HG03039 (cell line): ENCODE results near the gene TMEM273.
A peak's percentile ranks its signal among the peaks of the same experiment; 100 is the strongest.
"Not testable (repeated sequence)": the region's sequence is repeated elsewhere in the genome, so short reads cannot be mapped to it uniquely, and the experiment has no call there.

Source experiments
- ATAC-seq: cut with Tn5 transposase; IDR thresholded peaks from one replicate; pipeline ENCODE4 v1.9.1; 2021; ENCODE audit warnings: mild to moderate bottlenecking, moderate library complexity; ENCODE audit not compliant: unreplicated experiment

TMEM273 gene

GRCh38 chr10:49207113-49207512, 18.9 kb upstream of the TMEM273 start:
- ATAC-seq, result peak; percentile 55

DNA sequence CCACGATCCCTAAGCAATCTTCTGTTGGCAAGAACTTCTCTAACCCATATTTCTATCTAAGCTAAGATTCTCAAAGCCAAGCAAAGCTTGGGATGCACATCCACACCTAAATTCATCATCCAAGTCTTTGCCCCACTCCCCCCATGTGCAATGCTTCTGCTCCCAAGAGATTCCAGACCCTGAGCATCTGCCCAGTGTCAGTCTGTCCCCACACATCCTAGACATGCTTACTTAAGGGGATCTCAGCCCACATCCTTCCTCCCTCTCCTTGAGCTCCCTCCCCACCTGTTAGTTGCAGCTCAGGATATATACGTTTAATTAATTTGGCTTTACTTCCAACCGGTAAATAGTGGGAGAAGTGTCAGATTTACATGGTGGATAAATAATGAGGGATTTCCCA, 17.0 kb upstream of the TMEM273 start:
- no peak for ATAC-seq

- no peak for ATAC-seq
Measured at GRCh38 chr10:49204119-49204518, 15.9 kb upstream of the TMEM273 start.

DNA sequence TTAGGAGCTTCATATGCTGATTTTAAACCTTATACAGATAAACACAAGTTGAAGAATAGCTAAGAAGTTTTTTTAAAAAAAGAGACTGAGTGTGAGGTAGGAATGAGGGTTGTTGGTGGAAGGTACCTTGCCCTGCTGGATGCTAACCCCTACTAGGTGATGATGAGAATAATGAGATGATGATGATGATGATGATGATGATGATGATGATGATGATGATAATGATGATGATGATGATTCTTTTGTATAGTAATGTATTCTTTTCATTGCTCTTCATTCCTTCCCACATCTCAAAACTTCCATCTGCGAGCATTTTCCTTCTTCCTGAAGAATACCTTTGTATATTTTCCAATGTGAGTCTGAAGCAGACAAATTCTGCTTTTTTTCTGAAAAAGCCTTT, 14.1 kb upstream of the TMEM273 start:
- ATAC-seq, result no peak

DNA sequence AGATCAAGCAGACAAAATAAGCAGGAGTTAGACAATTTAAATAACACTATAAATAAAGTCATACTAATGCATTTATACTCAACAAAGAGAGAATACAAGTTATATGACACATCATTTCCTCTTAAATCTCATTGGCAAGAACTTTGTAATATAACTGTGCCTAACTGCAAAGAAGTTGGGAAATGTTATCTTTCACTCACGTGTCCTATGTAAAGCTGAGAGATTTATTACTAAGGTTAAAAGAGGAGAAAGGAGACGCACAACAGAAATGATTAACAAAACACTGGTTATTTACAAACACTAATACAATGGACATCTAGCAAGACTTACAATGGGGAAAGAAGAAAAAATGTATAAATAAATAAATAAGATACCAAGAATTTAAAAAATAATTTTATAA, 12.7 kb upstream of the TMEM273 start:
- no peak for ATAC-seq

DNA sequence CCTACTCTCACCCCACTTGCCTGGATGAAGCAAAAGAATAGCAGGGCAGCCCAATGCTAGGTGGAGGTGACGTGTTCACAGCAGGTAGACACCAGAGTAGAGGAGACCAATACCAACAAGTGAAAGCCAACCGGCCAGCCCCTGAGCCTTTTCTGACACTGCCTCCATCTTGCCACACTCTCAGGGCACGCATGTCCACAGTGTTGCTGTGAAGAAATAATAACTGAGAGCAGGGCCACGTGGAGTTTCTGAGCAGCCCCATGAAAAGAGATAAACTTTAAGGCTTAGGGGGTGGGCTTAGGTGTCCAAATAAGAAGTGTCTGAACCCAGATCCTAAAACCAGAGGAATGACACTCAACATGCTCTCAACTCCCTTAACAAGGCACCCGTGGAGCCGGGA, 9.0 kb upstream of the TMEM273 start:
- ATAC-seq, result no peak

DNA sequence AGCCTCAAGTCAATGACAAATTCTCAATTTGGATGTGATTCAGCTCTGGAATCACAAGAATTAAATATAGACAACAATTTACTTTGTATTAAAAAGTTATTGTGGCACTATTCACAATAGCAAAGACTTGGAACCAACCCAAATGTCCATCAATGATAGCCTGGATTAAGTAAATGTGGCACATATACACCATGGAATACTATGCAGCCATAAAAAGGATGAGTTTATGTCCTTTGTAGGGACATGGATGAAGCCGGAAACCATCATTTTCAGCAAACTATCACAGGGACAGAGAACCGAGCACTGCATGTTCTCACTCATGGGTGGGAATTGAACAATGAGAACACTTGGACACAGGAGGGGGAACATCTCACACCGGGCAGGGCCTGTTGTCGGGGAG, 7.7 kb upstream of the TMEM273 start:
- ATAC-seq, result not testable (repeated sequence)

DNA sequence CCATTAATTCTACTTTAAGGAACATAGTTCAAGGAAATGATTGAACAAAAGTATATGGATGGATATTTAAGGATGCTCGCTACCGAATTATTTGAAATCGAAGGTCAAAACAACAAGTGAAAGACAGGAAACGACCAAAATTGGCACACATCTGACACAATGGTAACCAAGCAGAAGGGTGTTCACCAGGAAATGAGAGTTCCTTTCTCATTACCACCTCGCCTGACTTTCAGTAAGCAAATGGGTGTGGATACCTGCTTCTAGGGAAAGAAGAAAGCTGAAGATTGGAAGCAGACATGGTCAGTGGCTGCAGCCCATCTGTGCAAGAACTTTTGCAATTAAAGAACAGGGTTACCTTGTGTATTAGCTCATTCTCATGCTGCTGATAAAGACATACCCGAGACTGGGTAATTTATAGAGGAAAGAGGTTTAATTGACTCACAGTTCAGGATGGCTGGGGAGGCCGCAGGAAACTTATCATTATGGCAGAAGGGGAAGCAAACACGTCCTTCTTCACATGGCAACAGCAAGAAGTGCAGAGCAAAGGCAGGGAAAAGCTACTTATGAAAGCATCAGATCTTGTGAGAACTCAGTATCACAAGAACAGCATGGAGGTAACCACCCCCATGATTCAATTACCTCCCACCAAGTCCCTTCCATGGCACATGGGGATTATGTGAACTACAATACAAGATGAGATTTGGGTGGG, 6.2 kb upstream of the TMEM273 start:
- ATAC-seq, result no peak

DNA sequence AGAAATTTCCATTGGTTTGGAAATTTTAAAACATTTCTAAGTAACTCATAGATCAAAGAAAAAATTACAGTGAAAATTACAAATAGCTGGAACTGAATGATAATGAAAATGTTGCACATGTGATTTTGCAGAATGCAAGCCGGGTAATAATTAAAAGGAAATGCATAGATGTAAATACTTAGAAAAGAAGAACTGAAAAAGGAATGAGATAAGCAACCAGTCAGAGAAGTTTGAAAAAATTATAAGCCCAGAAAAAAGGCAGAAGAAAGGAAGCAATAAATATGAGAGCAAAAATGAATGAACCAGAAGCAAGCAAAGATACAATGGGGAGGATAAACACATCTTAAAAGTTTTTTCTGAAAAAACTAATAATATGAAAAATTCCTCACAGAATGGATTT, 3.2 kb upstream of the TMEM273 start:
- ATAC-seq, result no peak

DNA sequence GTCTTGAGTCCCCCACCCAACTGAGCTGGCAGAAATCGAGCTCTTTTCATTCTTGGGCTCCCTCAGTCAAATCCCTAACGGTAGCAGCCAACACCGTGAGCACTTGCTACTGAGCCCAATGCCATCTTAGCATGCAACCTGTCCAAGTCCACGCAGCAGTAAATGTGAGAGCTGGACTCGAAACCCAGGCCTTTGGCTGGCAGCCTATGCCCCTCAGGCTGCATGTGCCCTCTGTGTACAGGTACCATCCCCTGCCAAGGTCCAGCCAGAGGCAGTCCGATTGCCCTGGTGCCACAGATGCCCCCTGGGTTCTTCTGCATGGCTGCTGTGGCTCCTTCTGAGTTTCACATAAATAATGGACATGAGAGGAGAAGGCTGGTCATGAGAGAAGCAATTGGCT, 1.2 kb upstream of the TMEM273 start:
- ATAC-seq, result no peak

DNA sequence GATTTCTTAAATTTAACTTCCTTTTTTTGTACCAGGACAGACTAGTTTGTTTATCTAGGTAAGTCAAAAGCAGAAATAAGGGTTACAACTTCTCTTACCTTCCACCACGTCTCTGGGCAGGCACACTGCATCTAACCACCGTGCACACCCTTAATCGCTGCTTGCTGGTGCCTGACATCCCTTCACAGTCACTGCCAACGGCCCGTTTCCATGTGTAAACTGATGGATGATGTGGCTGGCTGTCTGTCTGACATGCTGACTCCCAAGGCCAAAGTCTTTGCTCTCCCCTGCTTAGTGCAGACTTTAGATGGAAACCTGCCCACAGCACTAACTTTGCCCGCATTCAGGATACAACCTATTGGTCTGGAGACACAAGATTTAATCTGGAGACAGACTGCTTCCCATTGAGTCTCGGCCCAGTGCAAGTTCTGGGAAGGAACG, 1.1 kb downstream of the TMEM273 start:
- ATAC-seq, result no peak

DNA sequence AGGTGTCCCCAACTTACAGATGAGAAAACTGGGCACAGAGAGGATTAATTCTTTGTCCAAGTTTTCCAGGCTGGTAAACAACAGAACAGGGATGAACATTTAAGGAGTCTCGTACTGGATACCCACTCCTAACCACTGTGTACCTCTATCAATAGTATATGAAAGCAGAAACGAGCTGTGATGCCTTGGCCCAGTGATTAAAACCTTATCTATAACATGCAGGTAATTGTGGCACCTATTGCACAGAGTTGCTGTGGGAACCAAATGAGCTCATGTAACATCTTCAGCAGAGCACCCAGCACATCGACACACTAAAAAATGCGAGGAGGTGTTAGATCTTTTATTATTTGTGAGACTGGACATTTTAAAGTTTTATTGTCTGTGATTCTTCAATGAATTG, 1.6 kb downstream of the TMEM273 start:
- no peak for ATAC-seq

DNA sequence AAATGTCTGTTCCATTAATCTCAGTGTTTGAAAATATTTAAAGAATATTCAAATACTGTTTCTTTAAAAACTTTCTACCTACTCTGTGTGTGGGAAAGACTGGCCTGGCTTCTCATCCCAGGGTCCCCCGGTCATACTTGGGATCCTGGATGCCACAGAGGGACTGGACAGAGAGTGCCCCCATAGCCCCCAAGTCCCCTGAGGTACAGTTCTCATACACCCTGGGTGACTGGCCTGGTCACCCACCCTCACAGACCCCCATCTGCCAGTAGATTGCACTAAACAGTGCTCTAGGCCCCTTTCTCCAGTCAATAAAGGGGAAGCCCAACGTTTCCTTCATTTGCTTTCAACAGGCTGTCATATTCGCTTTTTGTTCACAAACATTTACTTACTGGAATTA, 3.0 kb downstream of the TMEM273 start:
- ATAC-seq, result no peak

DNA sequence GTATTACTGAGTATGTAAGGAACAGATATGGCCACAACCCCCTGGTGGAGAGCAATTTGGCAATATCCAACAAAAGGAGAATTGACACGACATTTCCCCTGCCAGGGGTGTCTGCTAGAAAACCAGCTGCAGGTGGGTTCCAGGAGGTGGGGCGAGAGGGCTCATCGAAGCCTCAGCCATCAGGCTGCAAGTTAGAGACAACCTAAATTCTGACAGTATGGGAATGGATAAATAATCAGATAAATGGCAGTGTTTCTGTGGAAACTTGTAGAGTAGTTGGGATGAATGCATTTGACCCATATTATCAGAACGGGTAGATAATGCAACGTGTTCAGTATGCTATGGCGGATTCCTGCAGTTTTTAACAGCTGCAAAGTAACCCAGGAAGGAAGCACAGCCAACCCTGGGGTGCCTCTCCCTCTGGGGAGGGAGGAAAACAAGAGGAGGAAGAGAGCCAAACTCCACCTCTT, 3.5 kb downstream of the TMEM273 start:
- no peak for ATAC-seq

DNA sequence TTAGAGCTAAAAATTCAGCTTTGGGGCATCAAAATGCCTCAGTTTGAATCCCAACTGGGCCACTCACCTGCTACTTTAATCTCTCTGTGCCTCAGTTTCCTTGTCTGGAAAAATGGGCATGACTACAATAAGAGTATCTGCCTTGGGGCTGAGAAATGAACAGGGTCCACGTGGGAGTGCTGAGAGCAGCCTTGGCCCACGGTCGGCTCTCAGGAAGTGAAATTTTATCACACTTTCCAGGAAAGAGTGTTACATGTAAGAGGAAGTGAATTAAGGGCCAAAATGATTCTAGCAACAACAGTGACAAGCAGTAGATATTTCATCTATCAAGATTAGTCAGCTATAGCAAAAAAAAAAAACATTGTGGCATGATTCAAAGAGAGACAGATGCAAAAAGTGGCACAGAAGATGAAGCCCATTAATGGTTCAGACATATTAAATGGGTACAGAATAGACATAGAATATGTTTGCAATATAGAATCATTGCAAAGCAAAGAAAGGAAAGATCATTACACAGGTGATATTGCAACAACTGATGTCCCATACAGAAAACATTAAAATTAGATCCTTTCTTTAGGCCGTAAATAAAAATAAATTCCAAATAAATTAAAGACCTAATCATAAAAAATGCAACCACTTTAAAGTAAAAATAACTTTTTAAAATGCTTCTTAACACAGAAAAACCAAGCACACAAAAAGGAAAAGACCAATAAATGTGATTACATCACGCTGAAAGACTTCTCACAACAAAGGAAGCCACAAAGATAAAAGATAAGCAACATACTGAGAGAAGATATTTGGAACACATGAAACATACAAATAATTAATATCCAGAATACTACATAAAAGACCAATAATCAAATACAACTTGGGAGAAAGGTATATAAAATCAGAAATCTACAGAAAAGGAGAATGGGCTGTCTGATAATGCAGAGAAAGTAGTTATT, 4.3 kb downstream of the TMEM273 start:
- ATAC-seq, result no peak

- ATAC-seq, result no peak
Measured at GRCh38 chr10:49182776-49183175, 5.4 kb downstream of the TMEM273 start.

- ATAC-seq, result no peak
Measured at GRCh38 chr10:49180444-49180860, 7.7 kb downstream of the TMEM273 start.

DNA sequence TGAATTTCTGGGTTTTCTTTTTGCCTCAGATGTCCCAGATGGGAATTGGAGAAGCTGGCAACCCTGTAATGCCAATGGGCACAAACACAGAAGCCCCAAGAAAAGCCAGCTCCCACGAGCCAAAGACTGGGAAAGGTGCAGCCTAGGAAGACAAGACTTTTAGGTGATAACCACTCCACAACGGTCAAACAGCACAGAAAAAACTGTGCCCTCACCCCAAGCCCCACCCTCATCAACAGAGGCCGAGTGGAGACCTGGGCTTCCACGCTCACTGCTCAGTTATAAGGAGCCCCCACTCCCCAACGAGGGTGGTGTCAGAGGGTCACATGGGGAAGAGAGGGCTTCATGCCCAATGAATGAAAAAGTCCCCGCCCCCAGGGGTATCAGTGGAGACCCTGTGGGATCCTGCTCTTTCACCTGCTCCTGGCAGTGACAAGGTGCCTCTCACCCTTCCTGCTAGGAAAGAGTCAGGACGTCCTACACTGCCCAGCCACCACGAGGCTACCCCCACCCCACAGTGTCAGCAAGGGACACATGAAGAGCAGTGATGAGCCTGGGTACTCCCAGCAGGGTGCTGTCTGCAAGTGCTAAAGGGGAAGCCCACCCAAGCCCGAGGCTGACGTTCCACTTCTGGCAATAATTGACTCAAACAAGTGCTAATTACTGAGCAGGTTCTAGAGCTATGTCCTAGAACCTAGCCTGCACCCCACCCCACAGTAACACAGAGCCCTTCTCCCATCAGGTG, 8.3 kb downstream of the TMEM273 start:
- ATAC-seq, result no peak

- ATAC-seq, result no peak
Measured at GRCh38 chr10:49178489-49179471, 9.4 kb downstream of the TMEM273 start.
